ENCODE data around the gene PCDHGA8.
"Not testable (repeated sequence)": the region's sequence is repeated elsewhere in the genome, so short reads cannot be mapped to it uniquely, and the experiment has no call there.

GRCh38 chr5:141346017-141346416 lies 46.4 kb upstream of the PCDHGA8 start:
- not testable (repeated sequence) for TF ChIP-seq CTCF (IDR thresholded peaks at IDR 0.05; ENCODE audit: low read depth, low read length, missing input control); JUND (IDR thresholded peaks at IDR 0.05)

Measured in liver (tissue), 3 donors.